H1 (cell line): ENCODE results near the gene ZFP3. TPM values are rescaled to one million over a fixed set of nuclear protein-coding genes. Genes with fewer than 3 reads are reported as not detected.

Experiments used
- CTCF ChIA-PET: fragments of 300-600 bp; sonication (Branson Sonifier 250); formaldehyde crosslinking; loops from one replicate; lab custom pipeline; 2021; ENCODE audit not compliant: partially characterized antibody; lab: Charles Lee
- POLR2A ChIA-PET: fragments of 300-600 bp; sonication (Branson Sonifier 250); formaldehyde crosslinking; loops from one replicate; lab custom pipeline; 2021; ENCODE audit warnings: inconsistent platforms; ENCODE audit not compliant: partially characterized antibody; lab: Charles Lee
- DNase-seq, 2 experiments: peaks; one replicate each; pipeline versions ENCODE4 v3.0.0 to v3.0.0-alpha.2; 2010 to 2022; ENCODE audit warnings: low spot score in 2 of 2, low read depth in 1 of 2, mixed read lengths in 1 of 2
- FAIRE-seq: peaks from 2 replicates; lab custom pipeline; 2011; peaks lifted over from hg19 to GRCh38; lab: Jason Lieb, UNC
- H2AFZ ChIP-seq: 2 replicates; pipeline ENCODE4 v1.8.1; 2012; ENCODE audit warnings: low read length, inconsistent platforms
- H2AK5ac ChIP-seq: 2 replicates; pipeline ENCODE4 v1.6.1; 2013; ENCODE audit warnings: low read depth, low read length
- H2BK120ac ChIP-seq: replicated peaks from 2 replicates; pipeline ENCODE3; 2013; ENCODE audit warnings: low read depth, low read length, inconsistent platforms
- H2BK12ac ChIP-seq: 2 replicates; pipeline ENCODE4 v1.6.1; 2013; ENCODE audit warnings: low read depth, low read length
- H2BK15ac ChIP-seq: 2 replicates; pipeline ENCODE4 v1.6.1; 2013; ENCODE audit warnings: low read length
- H2BK20ac ChIP-seq: 2 replicates; pipeline ENCODE4 v1.6.1; 2013; ENCODE audit warnings: low read length
- H2BK5ac ChIP-seq: 2 replicates; pipeline ENCODE4 v1.6.1; 2013; ENCODE audit warnings: low read depth, low read length
- H3K14ac ChIP-seq: 2 replicates; pipeline ENCODE4 v1.6.1; 2013; ENCODE audit warnings: inconsistent platforms; ENCODE audit not compliant: insufficient read length
- H3K18ac ChIP-seq: 2 replicates; pipeline ENCODE4 v1.6.1; 2013; ENCODE audit warnings: low read length; ENCODE audit errors: extremely low read depth
- H3K23ac ChIP-seq: 2 replicates; pipeline ENCODE4 v1.6.1; 2013; ENCODE audit warnings: inconsistent platforms; ENCODE audit not compliant: insufficient read length
- H3K23me2 ChIP-seq: 2 replicates; pipeline ENCODE4 v1.6.1; 2013; ENCODE audit warnings: low read depth, low read length
- H3K27ac ChIP-seq: 2 replicates; pipeline ENCODE4 v1.6.1; 2011; ENCODE audit warnings: low read depth, low read length, inconsistent platforms
- H3K27me3 ChIP-seq, 4 experiments: replicated peaks in 1 of 4; 1 replicate in 1 of 4; 2 replicates in 3 of 4; pipeline versions ENCODE4 v1.6.1 to v1.8.1; 2011 to 2013; ENCODE audit warnings: low read length in 3 of 4, mild to moderate bottlenecking in 3 of 4, inconsistent platforms in 2 of 4, mixed read lengths in 2 of 4, moderate library complexity in 1 of 4; ENCODE audit not compliant: control insufficient read depth in 3 of 4, insufficient read depth in 3 of 4; ENCODE audit errors: extremely low read depth in 1 of 4
- H3K36me3 ChIP-seq, 4 experiments: 2 replicates each; pipeline versions ENCODE4 v1.6.1 to v1.8.1; 2011 to 2013; ENCODE audit warnings: mild to moderate bottlenecking in 4 of 4, low read length in 3 of 4, moderate library complexity in 2 of 4, control low read depth in 1 of 4, inconsistent platforms in 1 of 4; ENCODE audit not compliant: insufficient read depth in 4 of 4, control insufficient read depth in 2 of 4
- H3K4ac ChIP-seq: replicated peaks from 2 replicates; pipeline ENCODE3; 2013; ENCODE audit warnings: low read length, low read depth, mixed read lengths, inconsistent platforms; ENCODE audit not compliant: insufficient read length
- H3K4me1 ChIP-seq, 4 experiments: replicated peaks in 1 of 4; 1 replicate in 1 of 4; 2 replicates in 3 of 4; pipeline versions ENCODE4 v1.6.1 to v1.8.1; 2011 to 2013; ENCODE audit warnings: low read length in 3 of 4, inconsistent platforms in 2 of 4, mixed read lengths in 1 of 4; ENCODE audit not compliant: insufficient read depth in 4 of 4, control insufficient read depth in 3 of 4
- H3K4me2 ChIP-seq, 2 experiments: 2 replicates each; pipeline versions ENCODE4 v1.6.1 to v1.8.1; 2011 to 2013; ENCODE audit warnings: low read depth in 2 of 2, low read length in 2 of 2, control low read depth in 1 of 2, inconsistent platforms in 1 of 2, mild to moderate bottlenecking in 1 of 2; ENCODE audit not compliant: insufficient read depth in 1 of 2
- H3K4me3 ChIP-seq, 4 experiments: fragments of 200-600, 300-600 bp in 1 of 4; sonication (generic), shearing (Covaris generic), sonication (Bioruptor Twin) in 1 of 4; 2 replicates each; pipeline versions ENCODE4 v1.5.1 to v1.8.1; 2011 to 2016; ENCODE audit warnings: low read length in 4 of 4, low read depth in 3 of 4, control low read depth in 2 of 4, inconsistent platforms in 2 of 4, mild to moderate bottlenecking in 2 of 4, mixed read lengths in 1 of 4, moderate library complexity in 1 of 4; ENCODE audit not compliant: insufficient read depth in 2 of 4; ENCODE audit errors: extremely low read depth in 1 of 4
- H3K56ac ChIP-seq: replicated peaks from 2 replicates; pipeline ENCODE3; 2013; ENCODE audit warnings: low read depth, mild to moderate bottlenecking, mixed read lengths, low read length, inconsistent platforms; ENCODE audit not compliant: insufficient read length
- H3K79me1 ChIP-seq: 2 replicates; pipeline ENCODE4 v1.6.1; 2013; ENCODE audit warnings: low read depth, low read length, control low read depth
- H3K79me2 ChIP-seq, 2 experiments: 2 replicates each; pipeline versions ENCODE4 v1.6.1 to v1.8.1; 2012 to 2013; ENCODE audit warnings: low read length in 2 of 2, mild to moderate bottlenecking in 2 of 2, inconsistent platforms in 1 of 2; ENCODE audit not compliant: insufficient read depth in 2 of 2, control insufficient read depth in 1 of 2
- H3K9ac ChIP-seq, 4 experiments: replicated peaks in 1 of 4; 1 replicate in 1 of 4; 2 replicates in 3 of 4; pipeline versions ENCODE4 v1.6.1 to v1.8.1; 2011 to 2013; ENCODE audit warnings: low read depth in 3 of 4, low read length in 3 of 4, control low read depth in 2 of 4, mild to moderate bottlenecking in 2 of 4, moderate library complexity in 2 of 4, inconsistent platforms in 1 of 4; ENCODE audit errors: extremely low read depth in 1 of 4
- H3K9me3 ChIP-seq, 2 experiments: 2 replicates each; pipeline versions ENCODE4 v1.6.1 to v1.8.1; 2012 to 2013; ENCODE audit warnings: mild to moderate bottlenecking in 2 of 2, moderate library complexity in 2 of 2, control low read depth in 1 of 2, inconsistent platforms in 1 of 2, low read depth in 1 of 2, low read length in 1 of 2, mixed read lengths in 1 of 2; ENCODE audit not compliant: insufficient read depth in 2 of 2
- H4K20me1 ChIP-seq, 2 experiments: replicated peaks in 1 of 2; 2 replicates each; pipeline versions ENCODE3 to v1.8.1; 2011 to 2013; ENCODE audit warnings: inconsistent platforms in 2 of 2, low read length in 2 of 2, mild to moderate bottlenecking in 1 of 2; ENCODE audit not compliant: insufficient read depth in 2 of 2, control insufficient read depth in 1 of 2
- H4K5ac ChIP-seq: 2 replicates; pipeline ENCODE4 v1.6.1; 2013; ENCODE audit warnings: low read length, low read depth, mixed read lengths, inconsistent platforms; ENCODE audit not compliant: insufficient read length
- H4K8ac ChIP-seq: 2 replicates; pipeline ENCODE4 v1.8.0; 2013; ENCODE audit warnings: mild to moderate bottlenecking, moderate library complexity, low read length, inconsistent platforms; ENCODE audit not compliant: insufficient read depth; ENCODE audit errors: extremely low read depth
- H4K91ac ChIP-seq: replicated peaks from 2 replicates; pipeline ENCODE3; 2013; ENCODE audit warnings: low read length, mixed read lengths, inconsistent platforms; ENCODE audit not compliant: insufficient read length
- ASH2L ChIP-seq: fragments of 200-600, 300-600 bp; sonication (generic); IDR thresholded peaks from one replicate; pipeline ENCODE4 v1.7.1; 2017; ENCODE audit warnings: low read length
- BCL11A ChIP-seq, 2 experiments: IDR thresholded peaks; one replicate each; pipeline ENCODE4 v1.6.1; 2011; ENCODE audit warnings: low read depth in 2 of 2, low read length in 2 of 2, mild to moderate bottlenecking in 2 of 2
- CBX5 ChIP-seq: fragments of 300-800, 300-1000 bp; sonication (generic); IDR thresholded peaks from 2 replicates; pipeline ENCODE4 v1.7.1; 2016; ENCODE audit warnings: antibody characterized with exemption, low read length, low read depth
- CREB1 ChIP-seq: IDR thresholded peaks from 2 replicates; pipeline ENCODE4 v1.6.1; 2012; ENCODE audit warnings: inconsistent platforms
- EP300 ChIP-seq, 2 experiments: IDR thresholded peaks; 1 replicate in 1 of 2; 2 replicates in 1 of 2; pipeline ENCODE4 v1.6.1; 2011 to 2012; ENCODE audit warnings: low read depth in 2 of 2, low read length in 2 of 2, mild to moderate bottlenecking in 2 of 2, borderline replicate concordance in 1 of 2, inconsistent platforms in 1 of 2, moderate library complexity in 1 of 2
- FOSL1 ChIP-seq: IDR thresholded peaks from 2 replicates; pipeline ENCODE4 v1.6.1; 2011; ENCODE audit warnings: mild to moderate bottlenecking, low read depth, low read length, moderate library complexity; ENCODE audit not compliant: insufficient read depth
- HDAC6 ChIP-seq: IDR thresholded peaks from one replicate; pipeline ENCODE4 v1.7.1; 2012; ENCODE audit warnings: low read depth, mild to moderate bottlenecking, inconsistent platforms, low read length, moderate library complexity
- KDM5A ChIP-seq: fragments of 200-600 bp; IDR thresholded peaks from 2 replicates; pipeline ENCODE4 v1.7.1; 2012; ENCODE audit warnings: mild to moderate bottlenecking, low read length, inconsistent platforms, mixed read lengths
- RBBP5 ChIP-seq: IDR thresholded peaks from 2 replicates; pipeline ENCODE4 v1.7.1; 2012; ENCODE audit warnings: low read depth, mild to moderate bottlenecking, inconsistent platforms, low read length, moderate library complexity, borderline replicate concordance
- SAP30 ChIP-seq: fragments of 300-600 bp; sonication (generic); IDR thresholded peaks from 2 replicates; pipeline ENCODE4 v1.7.1; 2012; ENCODE audit warnings: low read length, moderate library complexity, mild to moderate bottlenecking, inconsistent platforms; ENCODE audit not compliant: insufficient read depth, insufficient replicate concordance
- SP1 ChIP-seq: IDR thresholded peaks from 2 replicates; pipeline ENCODE4 v1.6.1; 2011; ENCODE audit warnings: low read depth, low read length
- SP4 ChIP-seq: IDR thresholded peaks from 2 replicates; pipeline ENCODE4 v1.6.1; 2012; ENCODE audit warnings: low read length, inconsistent platforms
- WGBS, 2 experiments: shearing (Covaris generic) in 1 of 2; methylation state at CpG; one replicate each; pipeline versions ENCODE4 v1.1.6 to v1.1.7; 2013 to 2015; ENCODE audit warnings: low lambda C conversion rate in 2 of 2, mixed read lengths in 2 of 2, inconsistent platforms in 1 of 2, low coverage in 1 of 2, missing lambda C conversion rate in 1 of 2; ENCODE audit not compliant: insufficient replicate concordance in 2 of 2, insufficient coverage in 1 of 2, insufficient read length in 1 of 2; ENCODE audit errors: extremely low coverage in 1 of 2, missing lambda C conversion rate in 1 of 2; 5-methylcytosine and 5-hydroxymethylcytosine counted together
- polyA plus RNA-seq, 7 experiments: library from polyadenylated mRNA; depleted of rRNA in 3 of 7; stranded (reverse) in 5 of 7; unstranded in 2 of 7; fragments of >200 nt in 5 of 7; fragments of 200-250 nt in 2 of 7; gene quantifications; 1 replicate in 5 of 7; 2 replicates in 1 of 7; 4 replicates in 1 of 7; pipeline versions ENCODE4 v1.2.1 to v1.2.3, GENCODE V29; 2011 to 2013; ENCODE audit warnings: missing spikeins in 2 of 7, mixed read lengths in 2 of 7
- total RNA-seq: library from RNA; stranded (reverse); fragmentation: NEBNext Ultra II Directional; extraction: Animal tissue kit (Norgen Biotek cat#: 25700); gene quantifications from 2 replicates; pipeline ENCODE4 v1.2.1, GENCODE V29; 2021

The ZFP3 gene
- total and polyA plus RNA-seq, 2 of the 8 experiments (the other 6 are each of a cell fraction or from before 2014, with no cell fraction given) = 0.15 to 0.44 TPM

- no peak for TF ChIP-seq FOSL1
- no peak for TF ChIP-seq CBX5
- no peak for TF ChIP-seq SP1
- no peak for TF ChIP-seq SAP30
- TF ChIP-seq SP4 = no peak
- no peak for TF ChIP-seq EP300 (IDR thresholded peaks at IDR 0.05; ENCODE audit: borderline replicate concordance in 1 of 2, low read depth in 2 of 2, low read length in 2 of 2)
- no peak for TF ChIP-seq KDM5A
- TF ChIP-seq CREB1 = no peak
- TF ChIP-seq HDAC6 = no peak
- no peak for TF ChIP-seq BCL11A (IDR thresholded peaks at IDR 0.05; ENCODE audit: low read depth in 2 of 2, low read length in 2 of 2)
- TF ChIP-seq RBBP5 = no peak
- no peak for TF ChIP-seq ASH2L
- Histone ChIP-seq H4K8ac (no peak overlapping the region), H3K23ac (no peak overlapping the region), H2AFZ (no peak overlapping the region; the same call in 1 of the 2 replicates), H2AK5ac (no peak overlapping the region), H3K79me2 (no peaks in the 10 kb centered on the region), H4K5ac (no peak overlapping the region), H3K9ac (no peak overlapping the region), H3K4ac (no peak overlapping the region), H2BK15ac (no peak overlapping the region), H4K91ac (no peak overlapping the region), H3K4me2 (no peak overlapping the region), H2BK20ac (no peak overlapping the region), H3K27ac (no peak overlapping the region), H3K79me1 (no peaks in the 10 kb centered on the region), H2BK120ac (no peak overlapping the region), H3K23me2 (no peaks in the 10 kb centered on the region), H3K4me1 (no peaks in the 10 kb centered on the region), H2BK12ac (no peak overlapping the region), H3K36me3 (no peaks in the 10 kb centered on the region), H4K20me1 (no peaks in the 10 kb centered on the region), H3K9me3 (no peaks in the 10 kb centered on the region), H3K18ac (no peak overlapping the region), H2BK5ac (no peak overlapping the region), H3K14ac (no peak overlapping the region), H3K27me3 (no peaks in the 10 kb centered on the region), H3K4me3 (no peak overlapping the region), H3K56ac (no peak overlapping the region)
- ChIA-PET POLR2A (no interaction called here), CTCF (interaction anchor here (0.6 to 2.4 kb wide), 5 partner anchors 12 to 18 kb away, joined by 3 to 9 read pairs (median 6); no protein-coding TSS in a partner anchor)
- DNase-seq (no peak), FAIRE-seq (no peak)
- WGBS, 2 experiments = 97% methylated on average over 4 of the region's 5 CpGs; no CpG with 5 or more reads in 1 of the 2 experiments
These were observed 28.9 kb upstream of the ZFP3 start for GRCh38 chr17:5049314-5049841.
